ENCODE results near the gene MSH3.
"Not testable (repeated sequence)": the region's sequence is repeated elsewhere in the genome, so short reads cannot be mapped to it uniquely, and the experiment has no call there.

The MSH3 gene

DNA sequence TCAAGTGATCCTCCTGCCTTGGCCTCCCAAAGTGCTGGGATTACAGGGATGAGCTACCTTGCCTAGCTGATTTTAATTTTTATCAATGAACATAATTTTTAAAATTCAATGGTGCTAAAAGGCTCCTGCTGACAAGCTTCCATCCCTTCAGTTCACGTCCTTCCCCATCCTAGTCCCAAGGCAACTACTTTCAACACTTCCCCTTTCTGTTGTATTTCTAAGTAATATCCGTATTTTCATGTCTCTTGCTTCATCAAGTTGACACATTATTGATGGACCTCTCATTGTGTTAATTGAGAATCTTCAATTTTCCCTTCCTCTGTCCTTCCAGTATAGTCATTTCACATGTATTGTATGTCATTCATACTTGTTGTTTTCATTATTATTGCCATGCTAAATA is 211.9 kb downstream of the MSH3 start:
- TF ChIP-seq ZFX (IDR thresholded peaks at IDR 0.05) (no peak), CTCF (conservative IDR thresholded peaks at IDR 0.05) (no peak)
- no peak overlapping the region for H3K27ac ChIP-seq

- TF ChIP-seq ZFX (IDR thresholded peaks at IDR 0.05) (no peak), CTCF (conservative IDR thresholded peaks at IDR 0.05) (no peak)
- H3K27ac ChIP-seq, result no peak overlapping the region
Measured at GRCh38 chr5:80867233-80867632, 212.8 kb downstream of the MSH3 start.

GRCh38 chr5:80870442-80870841 is 216.0 kb downstream of the MSH3 start:
- TF ChIP-seq ZFX (IDR thresholded peaks at IDR 0.05), result no peak
- TF ChIP-seq CTCF (conservative IDR thresholded peaks at IDR 0.05), result no peak
- H3K27ac ChIP-seq, result no peak overlapping the region

DNA sequence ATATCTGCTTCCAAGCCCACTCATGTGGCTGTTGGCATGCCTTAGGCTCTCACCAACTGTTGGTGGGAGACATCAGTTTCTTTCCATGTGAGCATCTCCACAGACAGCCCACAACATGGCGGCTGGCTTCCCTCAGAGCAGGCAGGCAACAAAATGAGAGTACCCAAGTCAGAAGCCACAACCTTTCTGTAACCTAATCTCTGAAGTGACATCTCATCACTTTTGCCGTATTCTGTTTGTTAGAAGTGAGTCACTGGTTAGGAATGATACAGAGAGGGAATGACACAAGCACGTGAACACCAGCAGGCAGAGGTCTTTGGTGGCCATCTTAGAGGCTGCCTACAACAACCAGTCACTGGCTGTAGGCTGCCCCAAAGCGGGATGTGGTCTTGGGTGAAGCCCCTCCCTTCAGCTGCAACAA is 217.1 kb downstream of the MSH3 start:
- no peak overlapping the region for H3K27ac ChIP-seq

GRCh38 chr5:80874162-80874561 is 219.7 kb downstream of the MSH3 start:
- H3K27ac ChIP-seq, result no peak overlapping the region
- TF ChIP-seq CTCF (conservative IDR thresholded peaks at IDR 0.05), result no peak
- TF ChIP-seq ZFX (IDR thresholded peaks at IDR 0.05), result no peak

More for the DNA sequence above, 217.1 kb downstream of the MSH3 start:
- TF ChIP-seq ZFX (IDR thresholded peaks at IDR 0.05) (no peak), CTCF (conservative IDR thresholded peaks at IDR 0.05) (no peak)

DNA sequence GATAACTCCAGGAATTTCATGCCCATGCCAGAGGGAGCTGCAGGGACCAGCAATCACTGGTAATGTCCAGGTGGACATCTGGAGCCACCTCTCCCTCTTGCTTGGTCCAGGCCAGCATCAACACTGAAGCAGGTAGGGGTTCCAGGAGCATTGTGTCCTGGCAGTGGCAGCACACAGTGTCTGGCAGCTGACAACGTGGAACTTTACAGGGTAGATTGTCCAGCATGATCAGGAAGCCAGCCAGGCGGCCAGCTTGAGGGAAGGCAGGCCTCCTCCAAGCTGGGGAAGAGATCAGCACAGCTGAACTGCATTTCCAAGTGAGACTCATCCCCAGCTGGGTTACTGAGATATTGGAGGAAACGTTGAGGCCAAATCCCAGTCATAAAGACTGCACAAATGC is 223.1 kb downstream of the MSH3 start:
- H3K27ac ChIP-seq, result 0 out of 2 replicates have a peak overlapping the region, but pooled peaks have one; percentile 13
- no peak for TF ChIP-seq ZFX (IDR thresholded peaks at IDR 0.05)

GRCh38 chr5:80881726-80882125 is 227.3 kb downstream of the MSH3 start:
- TF ChIP-seq ZFX (IDR thresholded peaks at IDR 0.05), result no peak
- TF ChIP-seq CTCF (conservative IDR thresholded peaks at IDR 0.05), result no peak
- H3K27ac ChIP-seq, result no peak overlapping the region

DNA sequence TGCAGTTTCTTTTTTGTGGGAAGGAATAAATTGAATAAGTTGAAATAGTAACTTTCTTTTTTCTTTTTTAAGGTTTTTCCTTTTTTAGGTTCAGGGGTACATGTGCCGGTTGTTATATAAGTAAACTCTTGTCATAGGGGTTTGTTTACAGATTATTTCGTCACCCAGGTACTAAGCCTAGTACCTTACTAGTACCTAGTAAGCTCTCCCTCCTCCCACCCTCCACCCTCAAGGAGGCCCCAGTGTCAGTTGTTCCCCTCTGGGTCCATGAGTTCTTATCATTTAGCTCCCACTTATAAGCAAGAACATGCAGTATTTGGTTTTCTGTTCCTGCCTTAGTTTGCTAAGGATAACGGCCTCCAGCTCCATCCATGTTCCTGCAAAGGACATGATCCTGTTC is 228.9 kb downstream of the MSH3 start:
- H3K27ac ChIP-seq, result not testable (repeated sequence)
